DOHH2 (cell line): Measurements from ENCODE around the gene MID1.

Experiments used
- CTCF ChIP-seq: fragments of 200-600 bp; sonication (generic); IDR thresholded peaks from one replicate; pipeline ENCODE4 v1.5.1; 2014; ENCODE audit warnings: antibody characterized with exemption, mild to moderate bottlenecking, low read depth, low read length; ENCODE audit not compliant: poor library complexity, severe bottlenecking
- EZH2phosphoT487 ChIP-seq: fragments of 200-600 bp; sonication (generic); IDR thresholded peaks from 2 replicates; pipeline ENCODE4 v1.6.1; 2017; ENCODE audit warnings: borderline replicate concordance, mild to moderate bottlenecking, antibody characterized with exemption, low read length, moderate library complexity, mixed read lengths

DNA sequence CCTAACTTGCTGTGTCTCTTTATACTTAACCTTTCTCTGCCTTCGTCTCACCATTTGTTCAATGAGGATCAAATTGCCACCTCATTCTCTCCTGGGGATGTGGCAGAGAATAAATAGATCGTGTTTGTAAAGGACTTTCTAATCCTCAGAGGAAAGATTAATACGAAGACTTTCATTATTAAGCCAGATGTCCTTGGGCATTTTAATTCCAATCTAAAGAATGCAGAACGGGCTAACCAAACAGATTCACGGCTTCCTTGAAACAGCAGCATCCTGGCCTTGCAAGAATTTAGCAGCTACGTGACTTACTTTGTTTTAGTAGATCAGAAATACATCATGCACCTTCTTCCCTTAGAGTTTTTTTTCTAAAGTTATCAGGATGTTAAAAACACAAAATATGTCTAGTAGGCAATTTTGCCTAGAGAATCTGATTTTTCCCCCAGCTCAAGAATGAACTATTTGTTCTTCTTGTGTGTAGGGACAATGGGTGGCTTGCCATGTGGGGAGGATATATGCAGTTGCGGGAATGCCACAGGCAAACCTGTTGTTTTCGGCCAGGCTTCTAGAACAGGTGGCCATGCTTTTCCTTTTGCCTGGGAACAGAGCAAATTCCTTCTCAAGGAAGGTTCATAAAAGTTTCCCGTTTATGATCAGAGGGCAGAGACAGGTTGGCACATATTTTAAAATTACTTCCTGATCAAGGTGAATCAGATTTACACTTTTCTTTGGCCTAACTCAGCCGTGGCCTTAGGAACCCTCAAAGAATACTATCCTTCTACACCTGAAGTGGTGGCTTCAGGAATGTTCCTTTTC is 3.0 kb downstream of the MID1 start:
- TF ChIP-seq CTCF (no peak), EZH2phosphoT487 (no peak)
